Measurements from ENCODE around the gene NHLH2. TPM values are rescaled to one million over a fixed set of nuclear protein-coding genes. Genes with fewer than 3 reads are reported as not detected.

NHLH2 gene
- polyA plus RNA-seq, 1 of the 3 experiments (the other 2 are of a cell fraction) = not detected

- no peak for DNase-seq
Measured at GRCh38 chr1:115829023-115829674, 11.8 kb downstream of the NHLH2 start.

More at GRCh38 chr1:115829023-115829674, 11.8 kb downstream of the NHLH2 start:
- H3K4me3 ChIP-seq (ENCODE audit: low read depth in 2 of 2, low read length in 1 of 2) = no peak overlapping the region
- peaks cover 0 to 4% of the 10 kb centered on the region in 2 experiments; a peak in 1 of 4 replicates for H3K4me1 ChIP-seq (ENCODE audit: control insufficient read depth in 1 of 2, insufficient read depth in 2 of 2, low read depth in 1 of 2, low read length in 1 of 2)
- H3K27ac ChIP-seq (ENCODE audit: low read depth in 2 of 2, low read length in 1 of 2) = no peak overlapping the region
- H3K4me2 ChIP-seq = no peak overlapping the region
- peaks cover 12% of the 10 kb centered on the region; the same call in 1 of the 2 replicates for H3K27me3 ChIP-seq (ENCODE audit: insufficient read depth)
- no peaks in the 10 kb centered on the region for H3K36me3 ChIP-seq (replicated peaks in 1 of 2; ENCODE audit: control insufficient read depth in 1 of 2, insufficient read depth in 2 of 2, low read length in 1 of 2)
- WGBS (ENCODE audit: low lambda C conversion rate) = 79% methylated on average over 20 of the region's 20 CpGs
- no peak overlapping the region for H3K9ac ChIP-seq
- TF ChIP-seq RCOR1 (IDR thresholded peaks at IDR 0.05; ENCODE audit: low read length) = no peak
- peak; percentile 18; the same call in 1 of the 2 replicates for TF ChIP-seq JUND (IDR thresholded peaks at IDR 0.05)
- no peak for TF ChIP-seq GABPA (IDR thresholded peaks at IDR 0.05; ENCODE audit: low read depth)
- TF ChIP-seq SMC3 (IDR thresholded peaks at IDR 0.05; ENCODE audit: low read depth, low read length) = no peak
- no peak for TF ChIP-seq MEF2A (IDR thresholded peaks at IDR 0.05; ENCODE audit: borderline replicate concordance, low read depth)
- TF ChIP-seq USF2 (IDR thresholded peaks at IDR 0.05; ENCODE audit: borderline replicate concordance, low read depth, low read length) = no peak
- no peak for TF ChIP-seq FOXM1 (IDR thresholded peaks at IDR 0.05; ENCODE audit: low read depth)
- TF ChIP-seq USF1 (IDR thresholded peaks at IDR 0.05; ENCODE audit: borderline replicate concordance, low read depth) = no peak
- TF ChIP-seq CHD2 (IDR thresholded peaks at IDR 0.05; ENCODE audit: low read length, partially characterized antibody) = no peak
- TF ChIP-seq IRF3 (IDR thresholded peaks at IDR 0.05; ENCODE audit: low read depth, low read length) = no peak
- no peak for TF ChIP-seq ELF1 (IDR thresholded peaks at IDR 0.05)
- no peak for TF ChIP-seq GATA2 (CRISPR knock-in tag; IDR thresholded peaks at IDR 0.05)
- TF ChIP-seq POLR2AphosphoS5 (IDR thresholded peaks at IDR 0.05; ENCODE audit: low read depth, low read length) = no peak
- no peak for TF ChIP-seq TEAD4 (IDR thresholded peaks at IDR 0.05; ENCODE audit: borderline replicate concordance, insufficient read depth)
- peak; percentile 13; the same call in 1 of the 2 replicates for TF ChIP-seq FOSL2 (IDR thresholded peaks at IDR 0.05; ENCODE audit: borderline replicate concordance, low read depth)
- H3K9me2 ChIP-seq = no peaks in the 10 kb centered on the region
- CTCF ChIA-PET = interaction anchor here (0.6 kb wide), 1 partner anchor 94 kb away, joined by 3 read pairs; no protein-coding TSS in a partner anchor
- no peaks in the 10 kb centered on the region for H3K9me3 ChIP-seq
- no peak overlapping the region; the same call in 1 of the 2 replicates for H2AFZ ChIP-seq (ENCODE audit: low read depth)
- no peaks in the 10 kb centered on the region for H3K79me2 ChIP-seq (ENCODE audit: insufficient read depth)
- POLR2A ChIA-PET = no interaction called here
- no peaks in the 10 kb centered on the region for H4K20me1 ChIP-seq (ENCODE audit: insufficient read depth)
- H3F3A ChIP-seq (replicated peaks; ENCODE audit: insufficient read depth) = no peaks in the 10 kb centered on the region
